Peyer's patch (tissue), 4 donors: ENCODE results near the gene RNASE8. TPM values are rescaled to one million over a fixed set of nuclear protein-coding genes. Genes with fewer than 3 reads are reported as not detected.

Experiments
- DNase-seq, 3 donors: peaks; one replicate each; pipeline ENCODE4 v3.0.0-alpha.2; 2017 to 2019
- H3K27ac ChIP-seq, 4 donors: fragments of 200-600 bp; sonication (generic); one replicate each; pipeline ENCODE4 v1.5.1; 2016 to 2019
- H3K27me3 ChIP-seq, 2 donors: fragments of 200-600 bp; sonication (generic); one replicate each; pipeline ENCODE4 v1.5.1; 2019
- H3K36me3 ChIP-seq, 3 donors: fragments of 200-600 bp; sonication (generic); one replicate each; pipeline ENCODE4 v1.5.1; 2016 to 2019
- H3K4me1 ChIP-seq, 4 donors: fragments of 200-600 bp; sonication (generic); one replicate each; pipeline ENCODE4 v1.5.1; 2016 to 2019
- H3K4me3 ChIP-seq, 4 donors: fragments of 200-600 bp; sonication (generic); 1 replicate in 3 of 4; 2 replicates in 1 of 4; pipeline ENCODE4 v1.5.1; 2016 to 2019; ENCODE audit warnings: mild to moderate bottlenecking in 1 of 4
- H3K9me3 ChIP-seq, 4 donors: fragments of 200-600 bp; sonication (generic); one replicate each; pipeline ENCODE4 v1.5.1; 2016 to 2019; ENCODE audit warnings: mild to moderate bottlenecking in 1 of 4
- CTCF ChIP-seq, 6 experiments: fragments of 450-650 bp in 4 of 6; fragments of 200-600 bp in 2 of 6; sonication (generic) in 1 of 6; IDR thresholded peaks; one replicate each; pipeline ENCODE4 v1.5.1; 2017 to 2019; ENCODE audit warnings: antibody characterized with exemption in 6 of 6, mild to moderate bottlenecking in 3 of 6, moderate library complexity in 1 of 6
- POLR2A ChIP-seq, 2 donors: fragments of 450-650 bp; IDR thresholded peaks; one replicate each; pipeline ENCODE4 v1.5.1; 2017; ENCODE audit warnings: antibody characterized with exemption in 2 of 2, mild to moderate bottlenecking in 2 of 2, moderate library complexity in 2 of 2
- total RNA-seq, 4 donors: library from RNA; depleted of rRNA; stranded (reverse); fragments of >200 nt; gene quantifications; one replicate each; pipeline ENCODE4 v1.1.0, GENCODE V29; 2016

The RNASE8 gene
- total RNA-seq, 4 donors from 2014 or later = not detected

- Histone ChIP-seq H3K27me3 (no peaks in the 10 kb centered on the region), H3K36me3 (no peaks in the 10 kb centered on the region), H3K9me3 (no peaks in the 10 kb centered on the region), H3K27ac (no peak overlapping the region), H3K4me1 (no peaks in the 10 kb centered on the region), H3K4me3 (no peak overlapping the region)
- DNase-seq = no peak
- TF ChIP-seq CTCF (IDR thresholded peaks at IDR 0.05) = no peak
- no peak for TF ChIP-seq POLR2A (IDR thresholded peaks at IDR 0.05)
These were observed 8.3 kb upstream of the RNASE8 start for GRCh38 chr14:21049271-21049673.

- Histone ChIP-seq H3K9me3 (no peaks in the 10 kb centered on the region), H3K36me3 (no peaks in the 10 kb centered on the region), H3K27ac (no peak overlapping the region), H3K4me3 (no peak overlapping the region), H3K27me3 (no peaks in the 10 kb centered on the region), H3K4me1 (no peaks in the 10 kb centered on the region)
- TF ChIP-seq CTCF (IDR thresholded peaks at IDR 0.05) (no peak), POLR2A (IDR thresholded peaks at IDR 0.05) (no peak)
- DNase-seq = no peak
These were observed 7.0 kb upstream of the RNASE8 start for GRCh38 chr14:21050597-21050996.

- no peak for DNase-seq
- Histone ChIP-seq H3K4me3 (no peak overlapping the region), H3K36me3 (no peaks in the 10 kb centered on the region), H3K27me3 (no peaks in the 10 kb centered on the region), H3K9me3 (no peaks in the 10 kb centered on the region), H3K4me1 (no peaks in the 10 kb centered on the region), H3K27ac (peak overlapping the region in 1 of 4 donors; percentile 47)
- no peak for TF ChIP-seq POLR2A (IDR thresholded peaks at IDR 0.05)
- TF ChIP-seq CTCF (IDR thresholded peaks at IDR 0.05) = no peak
These were observed 4.2 kb upstream of the RNASE8 start for GRCh38 chr14:21053184-21054122.

- no peaks in the 10 kb centered on the region for H3K4me1 ChIP-seq
- DNase-seq = no peak
- H3K4me3 ChIP-seq = no peak overlapping the region
- no peaks in the 10 kb centered on the region for H3K27me3 ChIP-seq
- H3K9me3 ChIP-seq = no peaks in the 10 kb centered on the region
- H3K36me3 ChIP-seq = no peaks in the 10 kb centered on the region
- peak overlapping the region in 1 of 4 donors; percentile 47 for H3K27ac ChIP-seq
- TF ChIP-seq CTCF (IDR thresholded peaks at IDR 0.05) = no peak
- no peak for TF ChIP-seq POLR2A (IDR thresholded peaks at IDR 0.05)
These were observed 3.4 kb upstream of the RNASE8 start for GRCh38 chr14:21054123-21054767.

GRCh38 chr14:21054768-21055145 is 2.9 kb upstream of the RNASE8 start:
- no peak overlapping the region for H3K4me3 ChIP-seq
- H3K27me3 ChIP-seq = no peaks in the 10 kb centered on the region
- TF ChIP-seq POLR2A (IDR thresholded peaks at IDR 0.05) = no peak
- no peak for TF ChIP-seq CTCF (IDR thresholded peaks at IDR 0.05)
- no peaks in the 10 kb centered on the region for H3K36me3 ChIP-seq
- H3K9me3 ChIP-seq = no peaks in the 10 kb centered on the region
- no peak for DNase-seq
- H3K27ac ChIP-seq = peak overlapping the region in 1 of 4 donors; percentile 47
- no peaks in the 10 kb centered on the region for H3K4me1 ChIP-seq
